ENCODE results near the gene MASP2.
"Not testable (repeated sequence)": the region's sequence is repeated elsewhere in the genome, so short reads cannot be mapped to it uniquely, and the experiment has no call there.

MASP2 gene

GRCh38 chr1:11039351-11040104 is 7.5 kb downstream of the MASP2 start:
- DNase-seq (ENCODE audit: low read depth in 3 of 3) = no peak

GRCh38 chr1:11037740-11038182 is 9.3 kb downstream of the MASP2 start:
- peak; percentile 72 to 85 (median 81) for DNase-seq (ENCODE audit: low read depth in 3 of 3)

- DNase-seq (ENCODE audit: low read depth in 3 of 3) = not testable (repeated sequence)
Measured at GRCh38 chr1:11037019-11037739, 9.9 kb downstream of the MASP2 start.

GRCh38 chr1:11031624-11032262 is 15.3 kb downstream of the MASP2 start:
- no peak for DNase-seq (ENCODE audit: low read depth in 3 of 3)

GRCh38 chr1:11030865-11031264 is 16.2 kb downstream of the MASP2 start:
- DNase-seq (ENCODE audit: low read depth in 3 of 3) = no peak

- DNase-seq (ENCODE audit: low read depth in 3 of 3) = no peak
Measured at GRCh38 chr1:11028018-11028417, 19.0 kb downstream of the MASP2 start.

GRCh38 chr1:11027316-11027715 is 19.7 kb downstream of the MASP2 start:
- DNase-seq (ENCODE audit: low read depth in 3 of 3) = no peak

GRCh38 chr1:11026903-11027302 is 20.1 kb downstream of the MASP2 start:
- DNase-seq (ENCODE audit: low read depth in 3 of 3) = no peak

- DNase-seq (ENCODE audit: low read depth in 3 of 3) = no peak
Measured at GRCh38 chr1:11026052-11026451, 21.0 kb downstream of the MASP2 start.

- DNase-seq (ENCODE audit: low read depth in 3 of 3) = no peak
Measured at GRCh38 chr1:11025618-11026017, 21.4 kb downstream of the MASP2 start.

GRCh38 chr1:11024874-11025203 is 22.2 kb downstream of the MASP2 start:
- DNase-seq (ENCODE audit: low read depth in 3 of 3) = no peak

GRCh38 chr1:11024154-11024873 is 22.7 kb downstream of the MASP2 start:
- DNase-seq (ENCODE audit: low read depth in 3 of 3) = no peak

GRCh38 chr1:11023201-11023600 is 23.8 kb downstream of the MASP2 start:
- no peak for DNase-seq (ENCODE audit: low read depth in 3 of 3)

GRCh38 chr1:11019971-11020370 is 27.1 kb downstream of the MASP2 start:
- no peak for DNase-seq (ENCODE audit: low read depth in 3 of 3)

GRCh38 chr1:11019358-11019757 is 27.7 kb downstream of the MASP2 start:
- not testable (repeated sequence) for DNase-seq (ENCODE audit: low read depth in 3 of 3)

- DNase-seq (ENCODE audit: low read depth in 3 of 3) = no peak
Measured at GRCh38 chr1:11013160-11013531, 33.9 kb downstream of the MASP2 start.

- DNase-seq (ENCODE audit: low read depth in 3 of 3) = peak; percentile 78 to 86 (median 80)
Measured at GRCh38 chr1:11012260-11013159, 34.5 kb downstream of the MASP2 start, which contains the start of gene TARDBP. TSS of gene TARDBP (plus strand) at chr1:11012654. CDS start at chr1:11013728, 1,074 bp downstream.

GRCh38 chr1:11000526-11000925 is 46.5 kb downstream of the MASP2 start:
- DNase-seq (ENCODE audit: low read depth in 3 of 3) = no peak

GRCh38 chr1:10996100-10996499 is 50.9 kb downstream of the MASP2 start:
- no peak for DNase-seq (ENCODE audit: low read depth in 3 of 3)

- no peak for DNase-seq (ENCODE audit: low read depth in 3 of 3)
Measured at GRCh38 chr1:10992864-10993263, 54.2 kb downstream of the MASP2 start.

- not testable (repeated sequence) for DNase-seq (ENCODE audit: low read depth in 3 of 3)
Measured at GRCh38 chr1:10992004-10992403, 55.0 kb downstream of the MASP2 start.

All from stimulated activated CD4-positive, alpha-beta T cell treated with anti-CD3 and anti-CD28 coated beads, TNF-alpha, amount 100 ng/mL, for 4 hours (primary cell).